DMS53 treated with DMSO at 0.1 percent for 48 hours (cell line): Measurements from ENCODE around the gene CHPT1.
"Not testable (repeated sequence)": the region's sequence is repeated elsewhere in the genome, so short reads cannot be mapped to it uniquely, and the experiment has no call there.

Experiments used
- DNase-seq: peaks from one replicate; lab custom pipeline; 2025; ENCODE audit not compliant: unreplicated experiment; lab: John Stamatoyannopoulos, UW

CHPT1 gene

GRCh38 chr12:101697197-101697929, at the start of gene CHPT1:
Gene CHPT1, plus strand, starts transcription at chr12:101697640. Its CDS starts 222 bp downstream, at chr12:101697862.
- peak; percentile 34 for DNase-seq

GRCh38 chr12:101647711-101648110, 49.7 kb upstream of the CHPT1 start:
- no peak for DNase-seq

- DNase-seq, result peak; percentile 83
Measured at GRCh38 chr12:101648195-101648594, 49.2 kb upstream of the CHPT1 start.

GRCh38 chr12:101650346-101651117, 46.9 kb upstream of the CHPT1 start:
- no peak for DNase-seq

- no peak for DNase-seq
Measured at GRCh38 chr12:101653030-101653429, 44.4 kb upstream of the CHPT1 start.

GRCh38 chr12:101653503-101653902, 43.9 kb upstream of the CHPT1 start:
- DNase-seq, result no peak

- no peak for DNase-seq
Measured at GRCh38 chr12:101654442-101654841, 43.0 kb upstream of the CHPT1 start.

- DNase-seq, result no peak
Measured at GRCh38 chr12:101655393-101655792, 42.0 kb upstream of the CHPT1 start.

- DNase-seq, result not testable (repeated sequence)
Measured at GRCh38 chr12:101660662-101661061, 36.8 kb upstream of the CHPT1 start.

GRCh38 chr12:101663298-101663697, 34.1 kb upstream of the CHPT1 start:
- no peak for DNase-seq

GRCh38 chr12:101664992-101665391, 32.4 kb upstream of the CHPT1 start:
- DNase-seq, result no peak

- DNase-seq, result no peak
Measured at GRCh38 chr12:101666052-101666728, 31.2 kb upstream of the CHPT1 start.

GRCh38 chr12:101667591-101667990, 29.8 kb upstream of the CHPT1 start:
- no peak for DNase-seq

- peak; percentile 39 for DNase-seq
Measured at GRCh38 chr12:101670007-101670671, 27.3 kb upstream of the CHPT1 start.

- DNase-seq, result no peak
Measured at GRCh38 chr12:101671157-101671791, 26.2 kb upstream of the CHPT1 start.

GRCh38 chr12:101671833-101672232, 25.6 kb upstream of the CHPT1 start:
- DNase-seq, result no peak

GRCh38 chr12:101675555-101675954, 21.9 kb upstream of the CHPT1 start:
- DNase-seq, result no peak

GRCh38 chr12:101676497-101676896, 20.9 kb upstream of the CHPT1 start:
- not testable (repeated sequence) for DNase-seq

- DNase-seq, result no peak
Measured at GRCh38 chr12:101678081-101678480, 19.4 kb upstream of the CHPT1 start.

GRCh38 chr12:101680240-101680639, 17.2 kb upstream of the CHPT1 start:
- no peak for DNase-seq

GRCh38 chr12:101680647-101681046, 16.8 kb upstream of the CHPT1 start:
- DNase-seq, result no peak
